ENCODE data around the gene ERF. TPM values are rescaled to one million over a fixed set of nuclear protein-coding genes. Genes with fewer than 3 reads are reported as not detected.

ERF gene
- total RNA-seq, 2 donors from 2014 or later: 106 to 138 TPM

GRCh38 chr19:42230571-42230970 lies 24.4 kb downstream of the ERF start:
- H3K9me3 ChIP-seq (ENCODE audit: control insufficient read depth, low read length): no peaks in the 10 kb centered on the region
- H3K9ac ChIP-seq (ENCODE audit: extremely low read depth, low read length, poor library complexity, severe bottlenecking): no peak overlapping the region
- 92 to 100% methylated on average over 4 of the region's 4 CpGs for WGBS, 2 experiments (ENCODE audit: insufficient coverage in 1 of 2, insufficient read length in 1 of 2)
- Mint-ChIP-seq H3K36me3 (ENCODE audit: low read depth) (peaks cover 77% of the 10 kb centered on the region), H3K4me1 (peaks cover 6% of the 10 kb centered on the region), H3K9me3 (no peaks in the 10 kb centered on the region), H3K4me3 (no peak overlapping the region), H3K27ac (no peak overlapping the region), H3K27me3 (ENCODE audit: insufficient read depth) (no peaks in the 10 kb centered on the region)
- no peak overlapping the region for H3K4me3 ChIP-seq (ENCODE audit: low read length)
- TF ChIP-seq, protein P1, sequence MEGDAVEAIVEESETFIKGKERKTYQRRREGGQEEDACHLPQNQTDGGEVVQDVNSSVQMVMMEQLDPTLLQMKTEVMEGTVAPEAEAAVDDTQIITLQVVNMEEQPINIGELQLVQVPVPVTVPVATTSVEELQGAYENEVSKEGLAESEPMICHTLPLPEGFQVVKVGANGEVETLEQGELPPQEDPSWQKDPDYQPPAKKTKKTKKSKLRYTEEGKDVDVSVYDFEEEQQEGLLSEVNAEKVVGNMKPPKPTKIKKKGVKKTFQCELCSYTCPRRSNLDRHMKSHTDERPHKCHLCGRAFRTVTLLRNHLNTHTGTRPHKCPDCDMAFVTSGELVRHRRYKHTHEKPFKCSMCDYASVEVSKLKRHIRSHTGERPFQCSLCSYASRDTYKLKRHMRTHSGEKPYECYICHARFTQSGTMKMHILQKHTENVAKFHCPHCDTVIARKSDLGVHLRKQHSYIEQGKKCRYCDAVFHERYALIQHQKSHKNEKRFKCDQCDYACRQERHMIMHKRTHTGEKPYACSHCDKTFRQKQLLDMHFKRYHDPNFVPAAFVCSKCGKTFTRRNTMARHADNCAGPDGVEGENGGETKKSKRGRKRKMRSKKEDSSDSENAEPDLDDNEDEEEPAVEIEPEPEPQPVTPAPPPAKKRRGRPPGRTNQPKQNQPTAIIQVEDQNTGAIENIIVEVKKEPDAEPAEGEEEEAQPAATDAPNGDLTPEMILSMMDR (conservative IDR thresholded peaks at IDR 0.05): no peak
- H3K4me1 ChIP-seq (ENCODE audit: control insufficient read depth, insufficient read depth, low read length): peaks cover 3% of the 10 kb centered on the region
- no peak overlapping the region for H3K27ac ChIP-seq (ENCODE audit: low read depth, low read length)
- DNase-seq: no peak
- no peaks in the 10 kb centered on the region for H3K27me3 ChIP-seq (ENCODE audit: control insufficient read depth, insufficient read depth, low read length, poor library complexity, severe bottlenecking)
- peaks cover 84% of the 10 kb centered on the region for H3K36me3 ChIP-seq (ENCODE audit: control insufficient read depth, insufficient read depth, low read length)

DNA sequence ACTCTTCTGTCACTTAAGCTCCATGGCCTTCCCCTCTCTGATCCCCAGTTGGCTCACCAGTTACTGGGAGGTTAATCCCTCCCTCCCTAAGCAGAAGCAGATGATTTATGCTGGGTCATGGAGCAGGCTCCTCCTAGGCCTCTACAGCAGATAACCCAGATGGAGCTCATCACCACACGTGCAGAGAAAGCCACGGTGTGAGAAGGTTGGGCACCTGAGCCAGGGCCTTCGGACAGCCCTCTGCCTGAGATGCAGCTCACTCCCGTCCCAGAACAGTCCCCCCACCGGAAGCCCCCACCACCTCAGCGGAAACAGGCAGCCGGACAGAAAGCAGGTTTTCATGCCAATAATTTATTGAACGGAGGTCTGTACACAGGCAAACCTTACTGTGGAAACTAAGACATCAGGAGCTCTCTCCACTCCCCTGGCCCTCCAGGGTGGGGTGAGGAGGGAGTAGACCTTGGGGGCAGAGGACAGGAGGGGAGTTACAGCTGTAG lies 25.0 kb downstream of the ERF start:
- Histone ChIP-seq H3K27me3 (ENCODE audit: control insufficient read depth, insufficient read depth, low read length, poor library complexity, severe bottlenecking) (no peaks in the 10 kb centered on the region), H3K9me3 (ENCODE audit: control insufficient read depth, low read length) (no peaks in the 10 kb centered on the region), H3K4me1 (ENCODE audit: control insufficient read depth, insufficient read depth, low read length) (peaks cover 3% of the 10 kb centered on the region), H3K4me3 (ENCODE audit: low read length) (no peak overlapping the region), H3K36me3 (ENCODE audit: control insufficient read depth, insufficient read depth, low read length) (peaks cover 81% of the 10 kb centered on the region), H3K27ac (ENCODE audit: low read depth, low read length) (no peak overlapping the region), H3K9ac (ENCODE audit: extremely low read depth, low read length, poor library complexity, severe bottlenecking) (no peak overlapping the region)
- Mint-ChIP-seq H3K27me3 (ENCODE audit: insufficient read depth) (no peaks in the 10 kb centered on the region), H3K27ac (peak overlapping the region; percentile 72), H3K9me3 (no peaks in the 10 kb centered on the region), H3K36me3 (ENCODE audit: low read depth) (peaks cover 75% of the 10 kb centered on the region), H3K4me3 (no peak overlapping the region), H3K4me1 (peaks cover 6% of the 10 kb centered on the region)
- 94 to 97% methylated on average over 6 to 8 of the region's 8 CpGs for WGBS, 2 experiments (ENCODE audit: insufficient coverage in 1 of 2, insufficient read length in 1 of 2)
- TF ChIP-seq, protein P1 (conservative IDR thresholded peaks at IDR 0.05): no peak
- no peak for DNase-seq

- Mint-ChIP-seq H3K9me3 (no peaks in the 10 kb centered on the region), H3K4me1 (peaks cover 6% of the 10 kb centered on the region), H3K27me3 (ENCODE audit: insufficient read depth) (no peaks in the 10 kb centered on the region), H3K36me3 (ENCODE audit: low read depth) (peaks cover 75% of the 10 kb centered on the region), H3K4me3 (no peak overlapping the region), H3K27ac (peak overlapping the region; percentile 72)
- H3K27ac ChIP-seq (ENCODE audit: low read depth, low read length): no peak overlapping the region
- TF ChIP-seq, protein P1 (conservative IDR thresholded peaks at IDR 0.05): peak; percentile 15
- WGBS, 2 experiments (ENCODE audit: insufficient coverage in 1 of 2, insufficient read length in 1 of 2): 80 to 92% methylated on average over 1 to 4 of the region's 4 CpGs
- peaks cover 3% of the 10 kb centered on the region for H3K4me1 ChIP-seq (ENCODE audit: control insufficient read depth, insufficient read depth, low read length)
- no peak overlapping the region for H3K4me3 ChIP-seq (ENCODE audit: low read length)
- peaks cover 78% of the 10 kb centered on the region for H3K36me3 ChIP-seq (ENCODE audit: control insufficient read depth, insufficient read depth, low read length)
- no peaks in the 10 kb centered on the region for H3K27me3 ChIP-seq (ENCODE audit: control insufficient read depth, insufficient read depth, low read length, poor library complexity, severe bottlenecking)
- no peak for DNase-seq
- H3K9me3 ChIP-seq (ENCODE audit: control insufficient read depth, low read length): no peaks in the 10 kb centered on the region
- H3K9ac ChIP-seq (ENCODE audit: extremely low read depth, low read length, poor library complexity, severe bottlenecking): no peak overlapping the region
These were observed 25.6 kb downstream of the ERF start for GRCh38 chr19:42229301-42229854.

Measured in endodermal cell (in vitro differentiated cells).